Left ventricle myocardium inferior (tissue), 1 donor: ENCODE measurements around the gene CCR2. TPM values are rescaled to one million over a fixed set of nuclear protein-coding genes. Genes with fewer than 3 reads are reported as not detected.

ENCODE experiments used
- DNase-seq: peaks from one replicate; pipeline ENCODE4 v3.0.0-alpha.2; 2020
- H3K27ac ChIP-seq: fragments of 200-600 bp; replicated peaks from 2 replicates; pipeline ENCODE4 v1.8.0; 2021
- H3K27me3 ChIP-seq: fragments of 200-600 bp; 2 replicates; pipeline ENCODE4 v1.8.0; 2021; ENCODE audit warnings: low read depth
- H3K36me3 ChIP-seq: fragments of 200-600 bp; 2 replicates; pipeline ENCODE4 v1.8.0; 2021
- H3K4me1 ChIP-seq: fragments of 200-600 bp; 2 replicates; pipeline ENCODE4 v1.8.0; 2021
- H3K4me3 ChIP-seq: fragments of 200-600 bp; 2 replicates; pipeline ENCODE4 v1.8.0; 2021; ENCODE audit warnings: mild to moderate bottlenecking, moderate library complexity
- H3K9me3 ChIP-seq: fragments of 200-600 bp; replicated peaks from 2 replicates; pipeline ENCODE4 v1.8.0; 2021
- CTCF ChIP-seq: fragments of 200-600 bp; IDR thresholded peaks from 2 replicates; pipeline ENCODE4 v1.8.0; 2021; ENCODE audit warnings: antibody characterized with exemption, mild to moderate bottlenecking, borderline replicate concordance
- intact Hi-C: fragments of 100-400 bp; cut with micrococcal nuclease; formaldehyde crosslinking; loops from one replicate; pipeline ENCODE4 v1.11.0; 2022
- total RNA-seq: library from RNA; stranded (reverse); fragmentation: NEBNext Ultra II Directional; extraction: Animal tissue kit (Norgen Biotek cat#: 25700); gene quantifications from one replicate; pipeline ENCODE4 v1.2.1, GENCODE V29; 2021
- donor health status: DM: no; HTN: yes; CAD: no; lungs with severe emphysema.

The CCR2 gene
- total RNA-seq, 1 donor from 2014 or later, result 0.63 TPM

GRCh38 chr3:46334741-46335478, 19.0 kb upstream of the CCR2 start:
- no peak for DNase-seq
- Histone ChIP-seq H3K36me3 (no peaks in the 10 kb centered on the region), H3K4me1 (no peaks in the 10 kb centered on the region), H3K27ac (no peak overlapping the region), H3K27me3 (no peaks in the 10 kb centered on the region), H3K9me3 (peaks cover 18% of the 10 kb centered on the region), H3K4me3 (no peak overlapping the region)
- intact Hi-C loops, result no loop called here
- TF ChIP-seq CTCF, result no peak

GRCh38 chr3:46335541-46335940, 18.4 kb upstream of the CCR2 start:
- no peak for DNase-seq
- Histone ChIP-seq H3K27me3 (no peaks in the 10 kb centered on the region), H3K36me3 (no peaks in the 10 kb centered on the region), H3K27ac (no peak overlapping the region), H3K4me1 (no peaks in the 10 kb centered on the region), H3K9me3 (peaks cover 23% of the 10 kb centered on the region), H3K4me3 (no peak overlapping the region)
- TF ChIP-seq CTCF, result no peak
- intact Hi-C loops, result no loop called here

- H3K27ac ChIP-seq, result no peak overlapping the region
- no peak for TF ChIP-seq CTCF
- no peaks in the 10 kb centered on the region for H3K4me1 ChIP-seq
- H3K9me3 ChIP-seq, result peaks cover 23% of the 10 kb centered on the region
- H3K36me3 ChIP-seq, result no peaks in the 10 kb centered on the region
- H3K4me3 ChIP-seq, result no peak overlapping the region
- no peak for DNase-seq
- intact Hi-C loops, result no loop called here
- H3K27me3 ChIP-seq, result no peaks in the 10 kb centered on the region
Measured at GRCh38 chr3:46337911-46338310, 16.0 kb upstream of the CCR2 start.

- H3K9me3 ChIP-seq, result peaks cover 23% of the 10 kb centered on the region
- no peak for TF ChIP-seq CTCF
- H3K27ac ChIP-seq, result no peak overlapping the region
- no peaks in the 10 kb centered on the region for H3K4me1 ChIP-seq
- no peaks in the 10 kb centered on the region for H3K36me3 ChIP-seq
- no peak for DNase-seq
- no peaks in the 10 kb centered on the region for H3K27me3 ChIP-seq
- no peak overlapping the region for H3K4me3 ChIP-seq
- intact Hi-C loops, result no loop called here
Measured at GRCh38 chr3:46338840-46339239, 15.1 kb upstream of the CCR2 start.

GRCh38 chr3:46344476-46344875, 9.4 kb upstream of the CCR2 start:
- Histone ChIP-seq H3K27ac (no peak overlapping the region), H3K9me3 (peaks cover 9% of the 10 kb centered on the region), H3K4me3 (no peak overlapping the region), H3K36me3 (no peaks in the 10 kb centered on the region), H3K4me1 (no peaks in the 10 kb centered on the region), H3K27me3 (peaks cover 8% of the 10 kb centered on the region)
- intact Hi-C loops, result no loop called here
- no peak for TF ChIP-seq CTCF
- no peak for DNase-seq
